ENCODE data around the gene CBARP. TPM values are rescaled to one million over a fixed set of nuclear protein-coding genes. Genes with fewer than 3 reads are reported as not detected.
A peak's percentile ranks its signal among the peaks of the same experiment; 100 is the strongest.

CBARP gene
- total RNA-seq, 3 donors from 2014 or later, result 0.29 to 1.2 (median 0.39) TPM

DNA sequence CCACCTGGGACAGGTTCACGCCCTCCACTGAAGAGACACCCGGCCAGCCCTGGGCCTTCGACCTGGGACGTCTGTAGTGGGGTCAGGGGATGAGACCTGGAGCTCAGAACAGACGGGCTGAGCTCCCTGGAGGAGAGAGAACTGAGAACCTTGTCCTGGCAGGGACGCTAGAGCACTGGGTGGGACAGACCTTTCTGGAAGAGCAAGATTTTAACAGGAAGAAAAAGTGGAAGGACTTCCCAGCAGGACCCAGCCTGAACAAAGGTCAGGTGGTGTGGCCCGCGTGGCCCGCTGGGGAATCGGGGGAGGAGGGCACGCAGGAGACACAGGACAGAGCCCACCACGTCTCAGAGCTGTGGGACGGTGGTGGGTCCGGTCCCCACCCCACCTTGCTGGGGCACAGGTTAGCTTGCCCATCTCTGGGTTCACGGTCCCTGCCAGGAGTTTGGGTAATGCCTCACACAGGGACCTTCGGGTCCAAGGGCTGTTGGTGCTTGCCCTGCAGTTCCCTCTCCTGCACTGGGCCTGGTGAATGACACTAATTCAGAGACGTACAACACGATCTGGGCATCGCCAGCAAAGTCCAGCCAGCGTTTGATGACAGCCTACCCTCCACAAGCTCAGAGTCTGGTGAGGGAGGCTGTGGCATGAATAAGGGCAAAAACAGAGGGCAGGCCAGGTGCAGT is 46.6 kb upstream of the CBARP start:
- no peaks in the 10 kb centered on the region for H3K9me3 ChIP-seq
- intact Hi-C loops (cut with DNase I, micrococcal nuclease), result no loop called here
- no peak for TF ChIP-seq CTCF (IDR thresholded peaks at IDR 0.05)
- H3K4me1 ChIP-seq (ENCODE audit: low read depth), result peaks cover 39% of the 10 kb centered on the region
- H3K4me3 ChIP-seq, result no peak overlapping the region
- no peaks in the 10 kb centered on the region for H3K36me3 ChIP-seq (ENCODE audit: low read depth)
- ATAC-seq, result peak; percentile 79
- DNase-seq, result peak; percentile 77 to 84 (median 77)

DNA sequence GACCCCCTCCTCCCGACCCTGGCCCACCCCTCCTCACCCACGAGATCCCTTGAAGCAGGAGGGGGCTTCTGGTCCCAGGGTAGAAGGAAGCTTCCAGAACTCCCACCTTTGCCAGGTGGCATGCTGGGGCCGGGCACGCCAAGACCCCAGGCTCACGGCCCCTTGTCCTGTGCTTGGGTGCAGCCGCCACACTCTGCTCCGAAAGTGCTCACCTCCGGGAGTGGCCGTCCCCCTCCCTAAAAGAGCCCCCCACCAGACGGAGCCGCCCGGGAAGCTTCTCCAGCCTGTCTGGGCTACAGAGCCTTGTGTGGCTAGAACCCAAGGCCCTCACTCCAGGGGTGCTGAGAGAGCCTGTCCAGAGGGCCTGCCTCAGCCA is 46.1 kb upstream of the CBARP start:
- ATAC-seq, result no peak
- DNase-seq, result no peak
- intact Hi-C loops (cut with DNase I, micrococcal nuclease), result no loop called here
- Histone ChIP-seq H3K36me3 (ENCODE audit: low read depth) (no peaks in the 10 kb centered on the region), H3K9me3 (no peaks in the 10 kb centered on the region), H3K4me3 (no peak overlapping the region), H3K4me1 (ENCODE audit: low read depth) (peaks cover 36% of the 10 kb centered on the region)
- no peak for TF ChIP-seq CTCF (IDR thresholded peaks at IDR 0.05)

DNA sequence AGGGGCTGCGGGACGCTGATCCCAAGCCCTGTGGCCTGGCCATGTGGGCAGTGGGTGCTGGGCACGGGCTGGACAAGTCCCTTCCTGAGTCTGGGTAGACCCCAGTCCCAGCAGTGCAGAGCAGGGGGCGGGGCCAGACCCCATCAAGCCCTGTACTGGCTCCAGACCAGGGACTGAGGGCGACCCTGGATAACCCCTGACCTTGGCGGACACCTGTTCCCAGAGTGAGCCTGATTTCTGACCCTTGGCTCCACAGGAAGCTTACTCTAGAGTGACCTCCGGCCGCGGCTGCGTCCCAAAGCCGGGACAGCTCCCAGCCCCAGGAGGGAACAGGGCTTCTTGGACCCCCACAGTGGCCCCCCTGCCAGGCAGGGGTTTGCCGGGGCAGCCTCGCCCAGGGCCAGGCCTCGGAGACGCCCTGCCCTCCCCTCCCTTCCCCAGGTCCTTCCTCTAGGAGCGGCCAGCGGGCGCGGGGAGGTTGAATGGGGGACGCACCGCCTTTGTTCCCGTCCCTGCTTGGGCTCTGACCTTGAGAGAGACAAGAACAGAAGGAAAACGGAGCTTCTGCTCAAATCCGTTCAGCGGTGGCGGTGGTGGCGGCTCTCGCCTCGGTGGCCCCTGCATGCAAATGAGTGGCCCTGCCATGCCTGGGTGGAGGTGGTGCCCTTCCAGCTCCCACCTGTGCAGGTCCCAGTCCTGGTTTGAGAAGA is 45.6 kb upstream of the CBARP start:
- Histone ChIP-seq H3K9me3 (no peaks in the 10 kb centered on the region), H3K4me3 (no peak overlapping the region), H3K36me3 (ENCODE audit: low read depth) (no peaks in the 10 kb centered on the region), H3K4me1 (ENCODE audit: low read depth) (peaks cover 36% of the 10 kb centered on the region)
- ATAC-seq (peak; percentile 22), DNase-seq (peak in 1 of 3 donors; percentile 67)
- no peak for TF ChIP-seq CTCF (IDR thresholded peaks at IDR 0.05)
- intact Hi-C loops (cut with DNase I, micrococcal nuclease), result no loop called here

- ATAC-seq, result no peak
- intact Hi-C loops (cut with DNase I, micrococcal nuclease), result no loop called here
- Histone ChIP-seq H3K4me1 (ENCODE audit: low read depth) (peaks cover 36% of the 10 kb centered on the region), H3K36me3 (ENCODE audit: low read depth) (no peaks in the 10 kb centered on the region), H3K4me3 (no peak overlapping the region), H3K9me3 (no peaks in the 10 kb centered on the region)
- no peak for TF ChIP-seq CTCF (IDR thresholded peaks at IDR 0.05)
- peak in 1 of 3 donors; percentile 43 for DNase-seq
Observed at GRCh38 chr19:1282588-1283206, 44.9 kb upstream of the CBARP start.

DNA sequence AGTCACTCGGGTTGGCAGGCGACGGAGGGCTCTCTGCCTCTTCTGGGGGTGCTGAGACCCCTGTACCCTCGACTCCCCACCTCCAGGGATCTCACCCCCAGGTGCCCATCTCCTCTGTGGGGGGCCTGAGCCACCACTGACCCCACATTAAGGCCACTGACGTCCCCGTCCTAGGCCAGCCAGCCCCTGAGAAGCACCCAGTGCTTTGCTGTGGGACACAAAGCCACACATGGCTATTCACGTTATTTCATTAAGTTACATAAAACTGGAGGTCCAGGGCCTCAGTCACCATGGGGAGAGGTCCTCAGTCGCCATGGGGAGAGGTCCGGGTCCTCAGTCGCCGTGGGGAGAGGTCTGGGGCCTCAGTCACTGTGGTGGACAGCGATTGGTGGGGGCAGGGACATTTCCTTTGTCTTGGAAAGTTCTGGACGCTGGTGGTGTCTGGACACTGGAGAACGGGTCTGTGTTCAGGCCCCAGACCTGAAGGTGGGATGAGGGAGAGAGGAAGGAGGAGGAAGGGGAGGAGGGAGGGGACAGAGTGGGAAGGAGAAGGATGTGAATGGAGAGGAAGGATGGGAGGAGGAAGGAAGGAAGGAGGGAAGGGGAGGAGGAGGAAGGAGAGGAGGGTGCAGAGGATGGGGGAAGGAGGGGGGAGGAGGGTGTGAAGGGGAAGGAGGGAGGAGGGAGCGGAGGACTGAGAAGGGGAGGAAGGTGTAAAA is 43.9 kb upstream of the CBARP start:
- no peak for TF ChIP-seq CTCF (IDR thresholded peaks at IDR 0.05)
- DNase-seq (no peak), ATAC-seq (no peak)
- Histone ChIP-seq H3K9me3 (no peaks in the 10 kb centered on the region), H3K4me1 (ENCODE audit: low read depth) (peaks cover 36% of the 10 kb centered on the region), H3K4me3 (no peak overlapping the region), H3K36me3 (ENCODE audit: low read depth) (no peaks in the 10 kb centered on the region)
- intact Hi-C loops (cut with DNase I, micrococcal nuclease), result no loop called here
